Spleen (tissue), 7 donors: ENCODE data around the gene RSBN1.

Experiments used
- POLR2A ChIP-seq, 3 donors: fragments of 450-650 bp; IDR thresholded peaks; one replicate each; pipeline ENCODE4 v1.5.1; 2017; ENCODE audit warnings: antibody characterized with exemption in 3 of 3, mild to moderate bottlenecking in 1 of 3
- TF ChIP-seq, protein P1 (sequence below), 11 experiments: fragments of 200-600 bp in 7 of 11; fragments of 450-650 bp in 4 of 11; sonication (generic) in 4 of 11; IDR thresholded peaks in 8 of 11; conservative IDR thresholded peaks in 3 of 11; 1 replicate in 7 of 11; 2 replicates in 4 of 11; pipeline versions ENCODE4 v1.4.0 to v1.8.0; 2016 to 2021; ENCODE audit warnings: antibody characterized with exemption in 11 of 11, inconsistent platforms in 4 of 11, mild to moderate bottlenecking in 1 of 11
- donor health status: DM: no; HTN: no; CAD: no; lungs with moderate emphysema.
- donor health status: DM: no; HTN: no; CAD: no.
- donor health status: DM: no; HTN: no; CAD: no.

GRCh38 chr1:113751516-113751915 is 60.8 kb downstream of the RSBN1 start:
- TF ChIP-seq, protein P1, sequence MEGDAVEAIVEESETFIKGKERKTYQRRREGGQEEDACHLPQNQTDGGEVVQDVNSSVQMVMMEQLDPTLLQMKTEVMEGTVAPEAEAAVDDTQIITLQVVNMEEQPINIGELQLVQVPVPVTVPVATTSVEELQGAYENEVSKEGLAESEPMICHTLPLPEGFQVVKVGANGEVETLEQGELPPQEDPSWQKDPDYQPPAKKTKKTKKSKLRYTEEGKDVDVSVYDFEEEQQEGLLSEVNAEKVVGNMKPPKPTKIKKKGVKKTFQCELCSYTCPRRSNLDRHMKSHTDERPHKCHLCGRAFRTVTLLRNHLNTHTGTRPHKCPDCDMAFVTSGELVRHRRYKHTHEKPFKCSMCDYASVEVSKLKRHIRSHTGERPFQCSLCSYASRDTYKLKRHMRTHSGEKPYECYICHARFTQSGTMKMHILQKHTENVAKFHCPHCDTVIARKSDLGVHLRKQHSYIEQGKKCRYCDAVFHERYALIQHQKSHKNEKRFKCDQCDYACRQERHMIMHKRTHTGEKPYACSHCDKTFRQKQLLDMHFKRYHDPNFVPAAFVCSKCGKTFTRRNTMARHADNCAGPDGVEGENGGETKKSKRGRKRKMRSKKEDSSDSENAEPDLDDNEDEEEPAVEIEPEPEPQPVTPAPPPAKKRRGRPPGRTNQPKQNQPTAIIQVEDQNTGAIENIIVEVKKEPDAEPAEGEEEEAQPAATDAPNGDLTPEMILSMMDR (IDR thresholded peaks at IDR 0.05 in 8 of 11, conservative IDR thresholded peaks at IDR 0.05 in 3 of 11): no peak
- no peak for TF ChIP-seq POLR2A (IDR thresholded peaks at IDR 0.05)
